GM18951 (cell line): ENCODE measurements around the gene PKDREJ.

Source experiments
- POLR2A ChIP-seq: IDR thresholded peaks from 4 replicates; pipeline ENCODE4 v1.6.1; 2011; ENCODE audit warnings: mild to moderate bottlenecking; ENCODE audit not compliant: insufficient read length, insufficient read depth; ENCODE audit errors: extremely low read depth
- in situ Hi-C: fragments of 300-500 bp; cut with MboI; formaldehyde crosslinking; loops from one replicate; pipeline ENCODE4 v1.12.0; 2022; ENCODE audit warnings: low sequenced_read_pairs, mixed read lengths, inconsistent platforms; ENCODE audit not compliant: unreplicated experiment

PKDREJ gene

GRCh38 chr22:46294784-46295183 lies 31.6 kb upstream of the PKDREJ start:
- TF ChIP-seq POLR2A, result no peak
- in situ Hi-C loops, result loop anchor here (10.0 kb wide), 1 partner anchor 150 kb away; no protein-coding TSS in a partner anchor

DNA sequence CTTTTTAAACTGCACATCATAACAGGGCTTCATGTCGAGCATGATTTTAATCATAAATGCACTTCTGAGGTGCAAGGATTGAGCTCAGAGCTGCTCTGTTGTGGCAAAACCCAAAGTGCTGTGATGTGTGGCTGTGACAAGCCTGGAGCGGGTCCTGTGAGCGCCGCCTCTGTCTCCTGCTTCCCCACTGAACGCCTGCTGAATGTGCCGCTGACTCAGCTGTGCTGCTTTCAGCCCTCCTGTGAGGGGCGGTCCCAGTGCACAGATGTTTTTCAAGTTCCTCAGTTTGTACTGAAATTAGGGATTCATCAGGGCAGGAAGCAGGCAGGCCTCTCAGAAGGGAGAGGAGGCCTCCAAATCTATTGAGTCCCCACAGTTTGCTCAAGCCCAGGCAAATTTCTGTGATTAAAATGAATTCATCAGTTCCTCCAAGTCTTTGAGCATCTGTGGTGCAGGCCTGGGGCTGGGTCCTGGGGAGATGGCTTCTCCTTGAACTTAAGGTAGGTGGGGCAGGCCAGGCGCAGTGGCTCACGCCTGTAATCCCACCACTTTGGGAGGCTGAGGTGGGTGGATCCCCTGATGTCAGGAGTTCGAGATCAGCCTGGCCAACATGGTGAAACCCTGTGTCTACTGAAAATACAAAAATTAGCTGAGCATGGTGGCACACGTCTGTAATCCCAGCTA lies 30.6 kb upstream of the PKDREJ start:
- in situ Hi-C loops, result loop anchor here (10.0 kb wide), 1 partner anchor 149 kb away; no protein-coding TSS in a partner anchor
- no peak for TF ChIP-seq POLR2A

DNA sequence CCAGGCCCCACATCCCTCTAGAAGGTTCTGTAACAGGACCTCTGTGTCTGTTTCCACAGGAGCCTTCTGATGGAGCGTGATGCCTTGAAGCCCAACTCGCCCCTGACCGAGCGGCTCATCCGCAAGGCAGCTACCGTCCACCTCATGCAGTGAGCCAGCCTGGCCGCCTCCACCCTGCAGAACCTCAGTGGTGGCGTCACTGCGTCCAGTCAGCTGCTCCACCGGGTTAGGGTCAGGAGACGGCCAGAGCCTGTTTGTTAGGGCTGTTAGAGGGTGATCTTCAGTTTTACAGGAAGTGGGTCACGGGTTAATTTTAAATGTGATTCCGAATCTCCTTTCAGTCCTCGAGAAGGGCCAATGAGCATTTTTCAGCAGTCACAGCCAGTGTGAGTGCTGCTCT lies 29.6 kb upstream of the PKDREJ start:
- in situ Hi-C loops, result loop anchor here (10.0 kb wide), 1 partner anchor 148 kb away; no protein-coding TSS in a partner anchor
- TF ChIP-seq POLR2A, result no peak

DNA sequence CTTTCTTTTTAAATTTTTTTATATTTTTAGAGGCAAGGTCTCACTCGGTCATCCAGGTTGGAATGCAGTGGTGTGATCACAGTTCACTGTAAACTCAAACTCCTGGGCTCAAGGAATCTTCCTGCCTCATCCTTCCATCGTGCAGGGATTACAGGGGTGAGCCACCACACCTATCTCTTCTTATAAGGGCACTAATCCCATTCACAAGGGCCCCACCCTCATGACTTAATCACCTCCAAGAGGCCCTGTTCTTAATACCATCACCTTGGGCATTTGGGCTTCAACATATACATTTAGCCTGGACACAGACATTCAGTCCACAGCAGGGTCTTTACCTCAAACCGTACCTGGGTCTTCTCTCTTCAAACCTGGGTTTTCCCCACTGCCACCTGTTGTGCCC lies 29.0 kb upstream of the PKDREJ start:
- in situ Hi-C loops, result loop anchor here (10.0 kb wide), 1 partner anchor 147 kb away; no protein-coding TSS in a partner anchor

GRCh38 chr22:46290843-46291785 lies 28.0 kb upstream of the PKDREJ start:
- no peak for TF ChIP-seq POLR2A
- in situ Hi-C loops, result loop anchor here (10.0 kb wide), 1 partner anchor 146 kb away; no protein-coding TSS in a partner anchor

More for the DNA sequence above, 29.0 kb upstream of the PKDREJ start:
- no peak for TF ChIP-seq POLR2A

- TF ChIP-seq POLR2A, result no peak
- in situ Hi-C loops, result loop anchor here (10.0 kb wide), 1 partner anchor 145 kb away; no protein-coding TSS in a partner anchor
These were observed 27.1 kb upstream of the PKDREJ start for GRCh38 chr22:46290121-46290842.

- TF ChIP-seq POLR2A, result no peak
- in situ Hi-C loops, result no loop called here
These were observed 26.2 kb upstream of the PKDREJ start for GRCh38 chr22:46289244-46289891.

DNA sequence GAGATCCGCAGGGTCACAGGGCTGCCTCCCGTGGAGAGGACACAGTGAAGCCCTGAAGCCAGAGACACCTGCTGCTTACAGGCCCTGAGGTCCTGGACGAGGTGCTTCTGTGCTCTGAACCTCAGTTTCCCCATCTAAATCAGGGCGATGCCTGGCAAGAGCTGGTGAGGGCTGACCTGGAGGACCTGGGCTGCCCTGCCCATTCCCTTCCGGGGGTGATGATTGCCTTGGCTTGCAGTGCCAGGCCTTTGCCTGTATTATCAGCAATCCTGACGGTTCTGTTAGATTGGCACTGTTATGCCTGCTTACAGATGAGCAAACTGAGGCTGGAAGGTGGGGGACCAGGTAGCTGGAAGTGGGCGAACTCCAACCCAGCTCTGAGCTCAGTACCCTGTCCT lies 25.7 kb upstream of the PKDREJ start:
- TF ChIP-seq POLR2A, result no peak
- in situ Hi-C loops, result no loop called here

GRCh38 chr22:46287873-46288751 lies 25.0 kb upstream of the PKDREJ start:
- TF ChIP-seq POLR2A, result peak; percentile 83
- in situ Hi-C loops, result no loop called here

GRCh38 chr22:46286941-46287872 lies 24.1 kb upstream of the PKDREJ start:
- in situ Hi-C loops, result no loop called here
- TF ChIP-seq POLR2A, result no peak

- in situ Hi-C loops, result no loop called here
- no peak for TF ChIP-seq POLR2A
These were observed 22.9 kb upstream of the PKDREJ start for GRCh38 chr22:46286006-46286405.
